Transverse colon (tissue), 4 donors: ENCODE measurements around the gene PPP1R14C. TPM values are rescaled to one million over a fixed set of nuclear protein-coding genes. Genes with fewer than 3 reads are reported as not detected.

Source experiments
- DNase-seq: peaks from one replicate; pipeline ENCODE4 v3.0.0-alpha.2; 2019
- H3K27ac ChIP-seq, 4 donors: fragments of 200-600 bp; sonication (generic); 2 replicates each; pipeline ENCODE4 v1.5.1; 2016 to 2018; ENCODE audit warnings: inconsistent platforms in 4 of 4
- H3K27me3 ChIP-seq: fragments of 200-600 bp; sonication (generic); 2 replicates; pipeline ENCODE4 v1.5.1; 2017; ENCODE audit warnings: inconsistent platforms
- H3K36me3 ChIP-seq, 4 donors: fragments of 200-600 bp; sonication (generic); 2 replicates each; pipeline ENCODE4 v1.5.1; 2017 to 2019; ENCODE audit warnings: inconsistent platforms in 4 of 4
- H3K4me1 ChIP-seq, 4 donors: fragments of 200-600 bp; sonication (generic); 2 replicates each; pipeline ENCODE4 v1.5.1; 2017 to 2020; ENCODE audit warnings: inconsistent platforms in 4 of 4
- H3K4me3 ChIP-seq, 4 donors: fragments of 200-600 bp; sonication (generic); 1 replicate in 1 of 4; 2 replicates in 3 of 4; pipeline versions ENCODE4 v1.5.1 to v1.6.1; 2017 to 2019; ENCODE audit warnings: inconsistent platforms in 4 of 4
- H3K9me3 ChIP-seq, 2 donors: fragments of 200-600 bp; sonication (generic); 2 replicates each; pipeline ENCODE4 v1.5.1; 2017 to 2019; ENCODE audit warnings: inconsistent platforms in 2 of 2
- EP300 ChIP-seq: sonication (generic); formaldehyde crosslinking; IDR thresholded peaks from one replicate; pipeline ENCODE4 v1.6.1; 2017; ENCODE audit warnings: antibody characterized with exemption, low read depth
- POLR2A ChIP-seq: fragments of 450-650 bp; IDR thresholded peaks from one replicate; pipeline ENCODE4 v1.6.1; 2016; ENCODE audit warnings: antibody characterized with exemption, mild to moderate bottlenecking, moderate library complexity
- POLR2AphosphoS5 ChIP-seq, 3 donors: sonication (generic); formaldehyde crosslinking; IDR thresholded peaks; one replicate each; pipeline ENCODE4 v1.6.1; 2016; ENCODE audit warnings: antibody characterized with exemption in 3 of 3
- WGBS, 2 donors: methylation state at CpG; one replicate each; pipeline ENCODE4 v1.1.5; 2018; ENCODE audit warnings: low coverage in 1 of 2; 5-methylcytosine and 5-hydroxymethylcytosine counted together
- in situ Hi-C, 4 donors: fragments of 200-750 bp; cut with MboI; loops; one replicate each; pipeline versions ENCODE4 v1.15.0 to v1.15.1; 2017; ENCODE audit warnings: low sequenced_read_pairs in 3 of 4, low pct_ligation_motif_present in 1 of 4, low pct_unique_long_range_greater_than_20kb in 1 of 4
- intact Hi-C: fragments of 100-400 bp; cut with DNase I; formaldehyde crosslinking; loops from one replicate; pipeline ENCODE4 v1.15.1; 2023; ENCODE audit warnings: low total_unique reads
- total RNA-seq, 4 donors: library from RNA; depleted of rRNA; stranded (reverse); fragments of >200 nt; gene quantifications; one replicate each; pipeline ENCODE4 v1.1.0, GENCODE V29; 2016
- TF ChIP-seq, protein P1 (sequence below), 5 experiments: fragments of 200-600 bp in 3 of 5; fragments of 450-650 bp in 2 of 5; sonication (generic) in 3 of 5; IDR thresholded peaks; 1 replicate in 2 of 5; 2 replicates in 3 of 5; pipeline ENCODE4 v1.5.1; 2016 to 2017; ENCODE audit warnings: antibody characterized with exemption in 5 of 5, inconsistent platforms in 3 of 5, mild to moderate bottlenecking in 2 of 5, moderate library complexity in 1 of 5

PPP1R14C gene
- total RNA-seq, 4 donors from 2014 or later: 1.2 to 64.5 (median 38.8) TPM

GRCh38 chr6:150255840-150256239 lies 113.0 kb downstream of the PPP1R14C start:
- no peaks in the 10 kb centered on the region for H3K4me1 ChIP-seq
- DNase-seq: no peak
- no peaks in the 10 kb centered on the region for H3K36me3 ChIP-seq
- H3K4me3 ChIP-seq: no peak overlapping the region
- TF ChIP-seq POLR2A (no peak), EP300 (no peak), POLR2AphosphoS5 (IDR thresholded peaks at IDR 0.05) (no peak)
- TF ChIP-seq, protein P1, sequence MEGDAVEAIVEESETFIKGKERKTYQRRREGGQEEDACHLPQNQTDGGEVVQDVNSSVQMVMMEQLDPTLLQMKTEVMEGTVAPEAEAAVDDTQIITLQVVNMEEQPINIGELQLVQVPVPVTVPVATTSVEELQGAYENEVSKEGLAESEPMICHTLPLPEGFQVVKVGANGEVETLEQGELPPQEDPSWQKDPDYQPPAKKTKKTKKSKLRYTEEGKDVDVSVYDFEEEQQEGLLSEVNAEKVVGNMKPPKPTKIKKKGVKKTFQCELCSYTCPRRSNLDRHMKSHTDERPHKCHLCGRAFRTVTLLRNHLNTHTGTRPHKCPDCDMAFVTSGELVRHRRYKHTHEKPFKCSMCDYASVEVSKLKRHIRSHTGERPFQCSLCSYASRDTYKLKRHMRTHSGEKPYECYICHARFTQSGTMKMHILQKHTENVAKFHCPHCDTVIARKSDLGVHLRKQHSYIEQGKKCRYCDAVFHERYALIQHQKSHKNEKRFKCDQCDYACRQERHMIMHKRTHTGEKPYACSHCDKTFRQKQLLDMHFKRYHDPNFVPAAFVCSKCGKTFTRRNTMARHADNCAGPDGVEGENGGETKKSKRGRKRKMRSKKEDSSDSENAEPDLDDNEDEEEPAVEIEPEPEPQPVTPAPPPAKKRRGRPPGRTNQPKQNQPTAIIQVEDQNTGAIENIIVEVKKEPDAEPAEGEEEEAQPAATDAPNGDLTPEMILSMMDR (IDR thresholded peaks at IDR 0.05): no peak
- no peaks in the 10 kb centered on the region for H3K27me3 ChIP-seq
- 95% methylated on average over 7 to 9 of the region's 9 CpGs for WGBS, 2 donors
- in situ Hi-C loops (no loop called here), intact Hi-C loops (no loop called here)
- H3K27ac ChIP-seq: no peak overlapping the region
- no peaks in the 10 kb centered on the region for H3K9me3 ChIP-seq

- Histone ChIP-seq H3K27me3 (no peaks in the 10 kb centered on the region), H3K27ac (no peak overlapping the region), H3K4me1 (no peaks in the 10 kb centered on the region), H3K4me3 (no peak overlapping the region), H3K36me3 (no peaks in the 10 kb centered on the region), H3K9me3 (no peaks in the 10 kb centered on the region)
- TF ChIP-seq POLR2A (no peak), EP300 (no peak), POLR2AphosphoS5 (IDR thresholded peaks at IDR 0.05) (no peak)
- TF ChIP-seq, protein P1 (IDR thresholded peaks at IDR 0.05): no peak
- 74 to 84% methylated on average over 8 of the region's 8 CpGs for WGBS, 2 donors
- DNase-seq: no peak
- intact Hi-C loops: no loop called here
- in situ Hi-C loops: no loop called here
Observed at GRCh38 chr6:150256618-150257272, 113.9 kb downstream of the PPP1R14C start.

DNA sequence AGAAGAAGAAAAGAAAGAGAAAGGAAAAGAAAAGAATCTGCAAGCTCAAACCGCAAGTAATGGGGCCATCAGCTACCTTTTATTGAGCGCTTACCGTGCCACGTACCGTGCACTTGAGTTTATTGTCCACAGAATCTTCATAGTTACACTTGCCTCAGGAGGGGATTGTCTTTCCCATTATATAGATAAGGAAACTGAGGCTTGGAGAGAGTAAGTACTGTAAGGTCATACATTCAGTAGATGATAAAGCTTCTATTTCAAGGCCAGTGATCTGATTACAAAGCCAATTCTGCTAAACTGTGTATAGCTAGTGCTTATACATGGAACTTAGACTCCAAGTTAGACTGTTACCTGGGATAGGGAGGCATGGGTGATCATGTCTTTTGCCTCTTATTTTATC lies 115.5 kb downstream of the PPP1R14C start:
- H3K27me3 ChIP-seq: no peaks in the 10 kb centered on the region
- H3K36me3 ChIP-seq: no peaks in the 10 kb centered on the region
- H3K4me3 ChIP-seq: no peak overlapping the region
- TF ChIP-seq EP300: no peak
- TF ChIP-seq, protein P1 (IDR thresholded peaks at IDR 0.05): no peak
- no peak for TF ChIP-seq POLR2A
- TF ChIP-seq POLR2AphosphoS5 (IDR thresholded peaks at IDR 0.05): no peak
- H3K9me3 ChIP-seq: no peaks in the 10 kb centered on the region
- no peaks in the 10 kb centered on the region for H3K4me1 ChIP-seq
- no peak for DNase-seq
- intact Hi-C loops (no loop called here), in situ Hi-C loops (no loop called here)
- 95 to 96% methylated on average over 5 of the region's 5 CpGs for WGBS, 2 donors
- H3K27ac ChIP-seq: no peak overlapping the region

- Histone ChIP-seq H3K27ac (no peak overlapping the region), H3K9me3 (no peaks in the 10 kb centered on the region), H3K4me3 (no peak overlapping the region), H3K4me1 (no peaks in the 10 kb centered on the region), H3K27me3 (no peaks in the 10 kb centered on the region), H3K36me3 (no peaks in the 10 kb centered on the region)
- WGBS, 2 donors: 86 to 100% methylated on average over 1 to 2 of the region's 2 CpGs
- intact Hi-C loops: no loop called here
- in situ Hi-C loops: no loop called here
- TF ChIP-seq, protein P1 (IDR thresholded peaks at IDR 0.05): no peak
- no peak for TF ChIP-seq EP300
- TF ChIP-seq POLR2AphosphoS5 (IDR thresholded peaks at IDR 0.05): no peak
- no peak for TF ChIP-seq POLR2A
- no peak for DNase-seq
Observed at GRCh38 chr6:150260931-150261330, 118.1 kb downstream of the PPP1R14C start.
